Measurements from ENCODE around the gene MOV10L1. TPM values are rescaled to one million over a fixed set of nuclear protein-coding genes. Genes with fewer than 3 reads are reported as not detected.

Gene MOV10L1
- total RNA-seq, 4 donors from 2014 or later = 0.23 to 0.83 (median 0.40) TPM

GRCh38 chr22:50058906-50059880, 30.6 kb upstream of the MOV10L1 start:
- DNase-seq (ENCODE audit: extremely low spot score) = no peak
- Histone ChIP-seq H3K27ac (replicated peaks in 1 of 4) (no peak overlapping the region), H3K4me3 (peak overlapping the region in 3 of 4 donors; percentile 7 to 37 (median 35)), H3K27me3 (peaks cover 0 to 93% (median 19%) of the 10 kb centered on the region in 4 donors), H3K4me1 (peaks cover 13 to 20% (median 14%) of the 10 kb centered on the region in 4 donors), H3K9me3 (peaks cover 0 to 3% (median under 1%) of the 10 kb centered on the region in 4 donors), H3K36me3 (no peaks in the 10 kb centered on the region)
- WGBS = 20% methylated on average over 24 of the region's 31 CpGs
- intact Hi-C loops (cut with DNase I) = no loop called here
- TF ChIP-seq CTCF (IDR thresholded peaks at IDR 0.05) = no peak
- no peak for TF ChIP-seq POLR2A (IDR thresholded peaks at IDR 0.05; ENCODE audit: low read depth)
- no peak for TF ChIP-seq EP300 (IDR thresholded peaks at IDR 0.05)
- no peak for TF ChIP-seq POLR2AphosphoS5 (IDR thresholded peaks at IDR 0.05)

- intact Hi-C loops (cut with DNase I) = no loop called here
- Histone ChIP-seq H3K9me3 (no peaks in the 10 kb centered on the region), H3K4me3 (no peak overlapping the region), H3K27me3 (peaks cover 0 to 93% (median 19%) of the 10 kb centered on the region in 4 donors), H3K27ac (replicated peaks in 1 of 4) (no peak overlapping the region), H3K4me1 (peaks cover 13 to 20% (median 14%) of the 10 kb centered on the region in 4 donors), H3K36me3 (no peaks in the 10 kb centered on the region)
- no peak for TF ChIP-seq POLR2AphosphoS5 (IDR thresholded peaks at IDR 0.05)
- TF ChIP-seq POLR2A (IDR thresholded peaks at IDR 0.05; ENCODE audit: low read depth) = no peak
- no peak for TF ChIP-seq CTCF (IDR thresholded peaks at IDR 0.05)
- no peak for TF ChIP-seq EP300 (IDR thresholded peaks at IDR 0.05)
- WGBS = 85% methylated on average over 6 of the region's 7 CpGs
- no peak for DNase-seq (ENCODE audit: extremely low spot score)
Observed at GRCh38 chr22:50059881-50060262, 29.9 kb upstream of the MOV10L1 start.

- Histone ChIP-seq H3K4me3 (no peak overlapping the region), H3K27ac (replicated peaks in 1 of 4) (no peak overlapping the region), H3K36me3 (no peaks in the 10 kb centered on the region), H3K4me1 (peaks cover 13 to 20% (median 14%) of the 10 kb centered on the region in 4 donors), H3K9me3 (no peaks in the 10 kb centered on the region), H3K27me3 (peaks cover 0 to 91% (median 19%) of the 10 kb centered on the region in 4 donors)
- intact Hi-C loops (cut with DNase I) = no loop called here
- no peak for TF ChIP-seq CTCF (IDR thresholded peaks at IDR 0.05)
- TF ChIP-seq POLR2AphosphoS5 (IDR thresholded peaks at IDR 0.05) = no peak
- no peak for TF ChIP-seq POLR2A (IDR thresholded peaks at IDR 0.05; ENCODE audit: low read depth)
- TF ChIP-seq EP300 (IDR thresholded peaks at IDR 0.05) = no peak
- no peak for DNase-seq (ENCODE audit: extremely low spot score)
- WGBS = 77% methylated on average over 23 of the region's 28 CpGs
Observed at GRCh38 chr22:50060441-50061140, 29.2 kb upstream of the MOV10L1 start.

GRCh38 chr22:50061141-50061823, 28.5 kb upstream of the MOV10L1 start:
- H3K4me3 ChIP-seq = no peak overlapping the region
- intact Hi-C loops (cut with DNase I) = no loop called here
- 73% methylated on average over 23 of the region's 27 CpGs for WGBS
- H3K27me3 ChIP-seq = peaks cover 0 to 91% (median 19%) of the 10 kb centered on the region in 4 donors
- H3K27ac ChIP-seq (replicated peaks in 1 of 4) = no peak overlapping the region
- no peak for TF ChIP-seq CTCF (IDR thresholded peaks at IDR 0.05)
- TF ChIP-seq POLR2AphosphoS5 (IDR thresholded peaks at IDR 0.05) = no peak
- TF ChIP-seq POLR2A (IDR thresholded peaks at IDR 0.05; ENCODE audit: low read depth) = no peak
- no peak for TF ChIP-seq EP300 (IDR thresholded peaks at IDR 0.05)
- no peaks in the 10 kb centered on the region for H3K36me3 ChIP-seq
- H3K4me1 ChIP-seq = peaks cover 13 to 20% (median 14%) of the 10 kb centered on the region in 4 donors
- H3K9me3 ChIP-seq = no peaks in the 10 kb centered on the region
- DNase-seq (ENCODE audit: extremely low spot score) = no peak

All from esophagus muscularis mucosa (tissue), 4 donors.